Stimulated activated CD8-positive, alpha-beta memory T cell treated with anti-CD3 and anti-CD28 coated beads, Interleukin-15, amount 100 ng/mL, for 1 hour (primary cell): ENCODE data around the gene CRYAA.

Experiments
- DNase-seq: peaks from one replicate; pipeline ENCODE4 v3.0.0-alpha.2; 2020; ENCODE audit warnings: low read depth

The CRYAA gene

GRCh38 chr21:43203591-43203990 is 34.8 kb downstream of the CRYAA start:
- no peak for DNase-seq

- DNase-seq, result no peak
These were observed 35.8 kb downstream of the CRYAA start for GRCh38 chr21:43204638-43205037.

GRCh38 chr21:43206231-43207042 is 37.6 kb downstream of the CRYAA start:
- no peak for DNase-seq

GRCh38 chr21:43207043-43207315 is 38.2 kb downstream of the CRYAA start:
- DNase-seq, result no peak

GRCh38 chr21:43207868-43208267 is 39.1 kb downstream of the CRYAA start:
- DNase-seq, result no peak

- no peak for DNase-seq
These were observed 39.9 kb downstream of the CRYAA start for GRCh38 chr21:43208561-43209332.

- DNase-seq, result no peak
These were observed 41.0 kb downstream of the CRYAA start for GRCh38 chr21:43209575-43210453.

GRCh38 chr21:43210454-43211071 is 41.8 kb downstream of the CRYAA start:
- DNase-seq, result no peak

- no peak for DNase-seq
These were observed 42.4 kb downstream of the CRYAA start for GRCh38 chr21:43211072-43211759.

- DNase-seq, result no peak
These were observed 42.9 kb downstream of the CRYAA start for GRCh38 chr21:43211760-43212115.
